Lower leg skin (tissue), 3 donors: ENCODE measurements around the gene CLC.

Source experiments
- POLR2A ChIP-seq, 2 donors: fragments of 450-650 bp; IDR thresholded peaks; one replicate each; pipeline ENCODE4 v1.6.1; 2016 to 2017; ENCODE audit warnings: antibody characterized with exemption in 2 of 2, mild to moderate bottlenecking in 1 of 2, moderate library complexity in 1 of 2
- TF ChIP-seq, protein P1 (sequence below), 3 donors: fragments of 450-650 bp; IDR thresholded peaks; one replicate each; pipeline ENCODE4 v1.5.1; 2016; ENCODE audit warnings: antibody characterized with exemption in 3 of 3, mild to moderate bottlenecking in 3 of 3, moderate library complexity in 2 of 3

DNA sequence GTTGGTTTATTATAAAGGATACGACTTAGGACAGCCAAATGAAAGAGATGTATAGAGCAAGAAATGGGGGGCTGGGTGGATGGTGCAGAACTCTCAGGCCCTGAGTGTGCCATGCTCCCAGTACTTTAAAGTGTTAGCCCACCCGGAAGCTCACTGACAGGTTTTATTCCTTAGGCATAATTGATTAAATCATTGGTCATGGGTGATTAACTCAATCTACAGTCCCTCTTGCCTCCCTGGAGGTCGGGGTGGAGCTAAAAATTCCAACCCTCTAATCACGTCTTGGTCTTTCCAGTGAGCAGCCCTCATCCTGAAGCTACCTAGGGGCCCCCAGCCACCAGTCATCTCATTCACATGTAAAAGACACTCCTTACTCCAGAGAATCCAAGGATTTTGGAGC, 31.0 kb upstream of the CLC start:
- TF ChIP-seq, protein P1, sequence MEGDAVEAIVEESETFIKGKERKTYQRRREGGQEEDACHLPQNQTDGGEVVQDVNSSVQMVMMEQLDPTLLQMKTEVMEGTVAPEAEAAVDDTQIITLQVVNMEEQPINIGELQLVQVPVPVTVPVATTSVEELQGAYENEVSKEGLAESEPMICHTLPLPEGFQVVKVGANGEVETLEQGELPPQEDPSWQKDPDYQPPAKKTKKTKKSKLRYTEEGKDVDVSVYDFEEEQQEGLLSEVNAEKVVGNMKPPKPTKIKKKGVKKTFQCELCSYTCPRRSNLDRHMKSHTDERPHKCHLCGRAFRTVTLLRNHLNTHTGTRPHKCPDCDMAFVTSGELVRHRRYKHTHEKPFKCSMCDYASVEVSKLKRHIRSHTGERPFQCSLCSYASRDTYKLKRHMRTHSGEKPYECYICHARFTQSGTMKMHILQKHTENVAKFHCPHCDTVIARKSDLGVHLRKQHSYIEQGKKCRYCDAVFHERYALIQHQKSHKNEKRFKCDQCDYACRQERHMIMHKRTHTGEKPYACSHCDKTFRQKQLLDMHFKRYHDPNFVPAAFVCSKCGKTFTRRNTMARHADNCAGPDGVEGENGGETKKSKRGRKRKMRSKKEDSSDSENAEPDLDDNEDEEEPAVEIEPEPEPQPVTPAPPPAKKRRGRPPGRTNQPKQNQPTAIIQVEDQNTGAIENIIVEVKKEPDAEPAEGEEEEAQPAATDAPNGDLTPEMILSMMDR (IDR thresholded peaks at IDR 0.05), result no peak
- no peak for TF ChIP-seq POLR2A (IDR thresholded peaks at IDR 0.05)
